Measurements from ENCODE around the gene NDFIP1. TPM values are rescaled to one million over a fixed set of nuclear protein-coding genes. Genes with fewer than 3 reads are reported as not detected.

Gene NDFIP1
- total RNA-seq, 1 experiment from 2014 or later: 49.3 TPM

GRCh38 chr5:142079306-142079721, 29.3 kb upstream of the NDFIP1 start:
- intact Hi-C loops (cut with micrococcal nuclease; ENCODE audit: unreplicated experiment): no loop called here
- ChIA-PET POLR2A (ENCODE audit: low non-redundant PET) (no interaction called here), CTCF (no interaction called here)
- TF ChIP-seq CTCF (conservative IDR thresholded peaks at IDR 0.05; ENCODE audit: low read depth, low read length): no peak
- no peak for TF ChIP-seq EZH2 (IDR thresholded peaks at IDR 0.05; ENCODE audit: borderline replicate concordance, low read depth, low read length, poor library complexity, severe bottlenecking)
- Histone ChIP-seq H3K4me3 (ENCODE audit: low read depth, low read length, poor library complexity, severe bottlenecking) (no peak overlapping the region), H3K4me1 (ENCODE audit: insufficient read depth, low read length, poor library complexity, severe bottlenecking) (no peaks in the 10 kb centered on the region), H3K27ac (ENCODE audit: low read depth, low read length, poor library complexity, severe bottlenecking) (no peak overlapping the region), H3K9me3 (ENCODE audit: low read depth, low read length, poor library complexity, severe bottlenecking) (no peaks in the 10 kb centered on the region), H3K36me3 (ENCODE audit: insufficient read depth, low read length, poor library complexity, severe bottlenecking) (no peaks in the 10 kb centered on the region), H3K27me3 (replicated peaks; ENCODE audit: insufficient read depth, low read depth, low read length, poor library complexity) (no peaks in the 10 kb centered on the region)
- no peak for DNase-seq (ENCODE audit: low spot score)
- no TSS peak for BruUV-seq (replicated peaks)

DNA sequence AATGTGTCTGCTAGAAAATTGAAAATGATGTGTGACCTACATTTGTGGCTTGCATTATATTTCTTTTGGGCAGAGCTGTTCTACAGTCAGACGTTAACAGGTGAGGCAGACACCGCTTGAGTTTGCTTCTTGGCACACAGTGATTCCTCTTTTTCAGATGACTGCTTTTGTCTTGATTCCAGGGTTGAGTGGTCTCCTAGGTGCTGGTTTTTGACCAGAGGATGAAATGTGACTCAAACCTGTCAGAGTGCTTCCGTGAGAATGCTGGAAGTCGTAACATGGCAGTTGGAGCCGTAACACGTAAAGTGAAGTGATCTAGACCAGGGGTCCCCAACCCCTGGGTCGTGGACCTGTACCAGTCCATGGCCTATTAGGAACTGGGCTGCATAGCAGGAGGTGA, 28.3 kb upstream of the NDFIP1 start:
- ChIA-PET CTCF (no interaction called here), POLR2A (ENCODE audit: low non-redundant PET) (no interaction called here)
- DNase-seq (ENCODE audit: low spot score): no peak
- H3K27ac ChIP-seq (ENCODE audit: low read depth, low read length, poor library complexity, severe bottlenecking): no peak overlapping the region
- H3K27me3 ChIP-seq (replicated peaks; ENCODE audit: insufficient read depth, low read depth, low read length, poor library complexity): no peaks in the 10 kb centered on the region
- TF ChIP-seq CTCF (conservative IDR thresholded peaks at IDR 0.05; ENCODE audit: low read depth, low read length): no peak
- H3K4me3 ChIP-seq (ENCODE audit: low read depth, low read length, poor library complexity, severe bottlenecking): no peak overlapping the region
- no peaks in the 10 kb centered on the region for H3K36me3 ChIP-seq (ENCODE audit: insufficient read depth, low read length, poor library complexity, severe bottlenecking)
- no TSS peak for BruUV-seq (replicated peaks)
- H3K4me1 ChIP-seq (ENCODE audit: insufficient read depth, low read length, poor library complexity, severe bottlenecking): no peaks in the 10 kb centered on the region
- intact Hi-C loops (cut with micrococcal nuclease; ENCODE audit: unreplicated experiment): no loop called here
- H3K9me3 ChIP-seq (ENCODE audit: low read depth, low read length, poor library complexity, severe bottlenecking): no peaks in the 10 kb centered on the region

GRCh38 chr5:142082182-142082781, 26.3 kb upstream of the NDFIP1 start:
- no peaks in the 10 kb centered on the region for H3K9me3 ChIP-seq (ENCODE audit: low read depth, low read length, poor library complexity, severe bottlenecking)
- ChIA-PET POLR2A (ENCODE audit: low non-redundant PET) (no interaction called here), CTCF (no interaction called here)
- no peaks in the 10 kb centered on the region for H3K36me3 ChIP-seq (ENCODE audit: insufficient read depth, low read length, poor library complexity, severe bottlenecking)
- TF ChIP-seq CTCF (conservative IDR thresholded peaks at IDR 0.05; ENCODE audit: low read depth, low read length): no peak
- no peak for TF ChIP-seq EZH2 (IDR thresholded peaks at IDR 0.05; ENCODE audit: borderline replicate concordance, low read depth, low read length, poor library complexity, severe bottlenecking)
- no peak overlapping the region for H3K4me3 ChIP-seq (ENCODE audit: low read depth, low read length, poor library complexity, severe bottlenecking)
- intact Hi-C loops (cut with micrococcal nuclease; ENCODE audit: unreplicated experiment): no loop called here
- H3K4me1 ChIP-seq (ENCODE audit: insufficient read depth, low read length, poor library complexity, severe bottlenecking): no peaks in the 10 kb centered on the region
- BruUV-seq (replicated peaks): no TSS peak
- DNase-seq (ENCODE audit: low spot score): no peak
- no peaks in the 10 kb centered on the region for H3K27me3 ChIP-seq (replicated peaks; ENCODE audit: insufficient read depth, low read depth, low read length, poor library complexity)
- no peak overlapping the region for H3K27ac ChIP-seq (ENCODE audit: low read depth, low read length, poor library complexity, severe bottlenecking)
